Measurements from ENCODE around the gene MXI1. TPM values are rescaled to one million over a fixed set of nuclear protein-coding genes. Genes with fewer than 3 reads are reported as not detected.

MXI1 gene
- total and polyA plus RNA-seq, 8 donors, result 16.5 to 79.3 (median 49.2) TPM

- Histone ChIP-seq H3K27me3 (no peaks in the 10 kb centered on the region), H3K36me3 (no peaks in the 10 kb centered on the region), H3K4me1 (peaks cover 11 to 31% of the 10 kb centered on the region in 2 donors), H3K4me3 (no peak overlapping the region), H3K27ac (no peak overlapping the region), H3K9me3 (no peaks in the 10 kb centered on the region)
- peak in 3 of 4 donors; percentile 43 to 83 (median 77) for DNase-seq
- intact Hi-C loops (cut with DNase I), result loop anchor here in 1 of 2 donors (10.0 kb wide), 1 partner anchor 49 kb away; no protein-coding TSS in a partner anchor
- peak; percentile 68 for ATAC-seq
- no peak for TF ChIP-seq CTCF (IDR thresholded peaks at IDR 0.05)
Observed at GRCh38 chr10:110273474-110273873, 66.1 kb downstream of the MXI1 start.

- Histone ChIP-seq H3K4me3 (no peak overlapping the region), H3K36me3 (no peaks in the 10 kb centered on the region), H3K27me3 (no peaks in the 10 kb centered on the region), H3K4me1 (peaks cover 7 to 28% of the 10 kb centered on the region in 2 donors), H3K27ac (no peak overlapping the region), H3K9me3 (no peaks in the 10 kb centered on the region)
- intact Hi-C loops (cut with DNase I), result loop anchor here in 1 of 2 donors (10.0 kb wide), 1 partner anchor 49 kb away; no protein-coding TSS in a partner anchor
- DNase-seq (no peak), ATAC-seq (no peak)
- TF ChIP-seq CTCF (IDR thresholded peaks at IDR 0.05), result no peak
Observed at GRCh38 chr10:110274072-110274627, 66.7 kb downstream of the MXI1 start.

GRCh38 chr10:110274647-110275046 lies 67.2 kb downstream of the MXI1 start:
- Histone ChIP-seq H3K36me3 (no peaks in the 10 kb centered on the region), H3K27ac (no peak overlapping the region), H3K27me3 (no peaks in the 10 kb centered on the region), H3K4me1 (peaks cover 4 to 28% of the 10 kb centered on the region in 2 donors), H3K9me3 (no peaks in the 10 kb centered on the region), H3K4me3 (no peak overlapping the region)
- ATAC-seq (no peak), DNase-seq (no peak)
- intact Hi-C loops (cut with DNase I), result loop anchor here in 1 of 2 donors (5.0 to 10.0 kb wide), 2 partner anchors 50 to 137 kb away; no protein-coding TSS in a partner anchor
- no peak for TF ChIP-seq CTCF (IDR thresholded peaks at IDR 0.05)

GRCh38 chr10:110275128-110275729 lies 67.8 kb downstream of the MXI1 start:
- Histone ChIP-seq H3K4me1 (peaks cover 4 to 24% of the 10 kb centered on the region in 2 donors), H3K4me3 (no peak overlapping the region), H3K27me3 (no peaks in the 10 kb centered on the region), H3K9me3 (no peaks in the 10 kb centered on the region), H3K36me3 (no peaks in the 10 kb centered on the region), H3K27ac (no peak overlapping the region)
- TF ChIP-seq CTCF (IDR thresholded peaks at IDR 0.05), result no peak
- intact Hi-C loops (cut with DNase I), result loop anchor here in 1 of 2 donors (5.0 to 10.0 kb wide), 2 partner anchors 50 to 138 kb away; no protein-coding TSS in a partner anchor
- ATAC-seq (no peak), DNase-seq (no peak)

GRCh38 chr10:110276603-110277002 lies 69.2 kb downstream of the MXI1 start:
- TF ChIP-seq CTCF (IDR thresholded peaks at IDR 0.05), result no peak
- no peak overlapping the region for H3K27ac ChIP-seq

More at GRCh38 chr10:110276603-110277002, 69.2 kb downstream of the MXI1 start:
- Histone ChIP-seq H3K36me3 (peaks cover 0 to 5% of the 10 kb centered on the region in 2 donors), H3K27me3 (no peaks in the 10 kb centered on the region), H3K4me1 (peaks cover 4 to 24% of the 10 kb centered on the region in 2 donors), H3K9me3 (no peaks in the 10 kb centered on the region), H3K4me3 (no peak overlapping the region)
- intact Hi-C loops (cut with DNase I), result loop anchor here in 1 of 2 donors (5.0 to 10.0 kb wide), 2 partner anchors 52 to 139 kb away; no protein-coding TSS in a partner anchor
- no peak for ATAC-seq
- no peak for DNase-seq
